ENCODE measurements around the gene STXBP5L. TPM values are rescaled to one million over a fixed set of nuclear protein-coding genes. Genes with fewer than 3 reads are reported as not detected.

STXBP5L gene
- polyA plus RNA-seq, 3 donors, result not detected

DNA sequence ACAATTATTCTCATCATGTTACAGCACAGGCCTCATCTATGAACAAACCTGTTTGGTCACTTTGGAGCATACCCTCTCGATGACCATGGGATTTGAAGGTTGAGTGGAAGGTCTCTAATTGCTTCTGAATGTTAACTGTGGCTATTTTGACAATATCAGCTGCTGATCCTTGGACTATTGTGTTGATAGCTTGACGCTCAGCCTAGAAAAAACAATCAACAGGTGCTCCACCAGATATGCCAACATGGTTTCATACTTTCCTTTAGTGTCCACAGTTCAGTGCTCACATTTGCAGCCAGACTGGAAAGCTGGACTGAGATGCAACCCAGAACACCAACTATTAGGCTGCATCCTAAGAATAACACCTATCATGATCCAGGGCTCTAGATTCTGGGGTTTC lies 528.1 kb downstream of the STXBP5L start:
- Histone ChIP-seq H4K20me1 (ENCODE audit: insufficient read depth, low read length) (no peaks in the 10 kb centered on the region), H3K9ac (ENCODE audit: insufficient read depth, low read length, poor library complexity, severe bottlenecking) (no peak overlapping the region), H3K9me3 (replicated peaks in 1 of 2; ENCODE audit: control insufficient read depth in 1 of 2, insufficient read depth in 1 of 2, low read length in 2 of 2) (no peaks in the 10 kb centered on the region), H3K4me3 (replicated peaks in 1 of 3; ENCODE audit: low read depth in 2 of 3, low read length in 3 of 3) (no peak overlapping the region), H3K79me2 (ENCODE audit: insufficient read depth, low read length) (no peaks in the 10 kb centered on the region), H3K27me3 (ENCODE audit: control insufficient read depth in 2 of 2, insufficient read depth in 2 of 2, low read length in 2 of 2) (no peaks in the 10 kb centered on the region), H3K36me3 (replicated peaks in 1 of 2; ENCODE audit: control insufficient read depth in 1 of 2, insufficient read depth in 2 of 2, low read length in 2 of 2) (peaks cover 25 to 86% of the 10 kb centered on the region in 2 donors), H2AFZ (ENCODE audit: insufficient read depth, low read depth, low read length, poor library complexity, severe bottlenecking) (no peak overlapping the region), H3K27ac (ENCODE audit: low read depth in 1 of 2, low read length in 2 of 2) (no peak overlapping the region), H3K4me2 (replicated peaks; ENCODE audit: extremely low read depth, low read length, poor library complexity, severe bottlenecking) (no peak overlapping the region), H3K4me1 (ENCODE audit: control insufficient read depth in 1 of 2, insufficient read depth in 2 of 2, low read length in 2 of 2) (no peaks in the 10 kb centered on the region)
- no peak for TF ChIP-seq CTCF (IDR thresholded peaks at IDR 0.05)
- no CpG with 5 or more reads among the region's 2 CpGs for WGBS (ENCODE audit: insufficient coverage)
- Mint-ChIP-seq H3K36me3 (peaks cover 39 to 65% of the 10 kb centered on the region in 2 donors), H3K27ac (peak overlapping the region in 1 of 7 donors; percentile 2), H3K27me3 (ENCODE audit: low read depth in 3 of 3) (no peaks in the 10 kb centered on the region), H3K9me3 (no peaks in the 10 kb centered on the region), H3K4me1 (peaks cover 3% of the 10 kb centered on the region), H3K4me3 (no peak overlapping the region)
- intact Hi-C loops (cut with micrococcal nuclease), result no loop called here
- DNase-seq, result no peak

DNA sequence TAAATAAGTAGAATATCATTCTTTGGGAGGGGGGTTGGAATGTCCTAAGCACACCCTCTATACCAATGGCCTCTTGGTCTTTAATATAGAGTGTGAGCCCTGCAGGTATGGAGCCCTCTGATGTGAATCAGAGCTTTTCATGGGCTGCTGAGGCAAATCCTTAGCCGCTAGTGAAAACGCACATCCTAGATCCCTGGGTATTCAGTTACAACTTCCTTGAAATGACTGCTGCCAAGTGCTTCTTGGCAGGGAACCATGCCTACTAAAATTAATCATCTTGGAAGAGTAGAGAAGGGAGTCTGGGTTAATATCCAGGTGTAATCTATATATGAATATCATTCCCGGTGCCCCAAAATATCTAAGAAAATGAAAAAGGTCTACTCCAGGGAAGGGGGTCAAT lies 528.6 kb downstream of the STXBP5L start:
- Histone ChIP-seq H4K20me1 (ENCODE audit: insufficient read depth, low read length) (no peaks in the 10 kb centered on the region), H3K36me3 (replicated peaks in 1 of 2; ENCODE audit: control insufficient read depth in 1 of 2, insufficient read depth in 2 of 2, low read length in 2 of 2) (peaks cover 25 to 83% of the 10 kb centered on the region in 2 donors), H3K9me3 (replicated peaks in 1 of 2; ENCODE audit: control insufficient read depth in 1 of 2, insufficient read depth in 1 of 2, low read length in 2 of 2) (no peaks in the 10 kb centered on the region), H3K9ac (ENCODE audit: insufficient read depth, low read length, poor library complexity, severe bottlenecking) (no peak overlapping the region), H3K4me3 (replicated peaks in 1 of 3; ENCODE audit: low read depth in 2 of 3, low read length in 3 of 3) (no peak overlapping the region), H2AFZ (ENCODE audit: insufficient read depth, low read depth, low read length, poor library complexity, severe bottlenecking) (no peak overlapping the region), H3K4me2 (replicated peaks; ENCODE audit: extremely low read depth, low read length, poor library complexity, severe bottlenecking) (no peak overlapping the region), H3K27ac (ENCODE audit: low read depth in 1 of 2, low read length in 2 of 2) (no peak overlapping the region), H3K27me3 (ENCODE audit: control insufficient read depth in 2 of 2, insufficient read depth in 2 of 2, low read length in 2 of 2) (no peaks in the 10 kb centered on the region), H3K4me1 (ENCODE audit: control insufficient read depth in 1 of 2, insufficient read depth in 2 of 2, low read length in 2 of 2) (no peaks in the 10 kb centered on the region), H3K79me2 (ENCODE audit: insufficient read depth, low read length) (no peaks in the 10 kb centered on the region)
- intact Hi-C loops (cut with micrococcal nuclease), result no loop called here
- Mint-ChIP-seq H3K9me3 (no peaks in the 10 kb centered on the region), H3K27me3 (ENCODE audit: low read depth in 3 of 3) (no peaks in the 10 kb centered on the region), H3K27ac (no peak overlapping the region), H3K4me3 (no peak overlapping the region), H3K4me1 (peaks cover 3% of the 10 kb centered on the region), H3K36me3 (peaks cover 43 to 66% of the 10 kb centered on the region in 2 donors)
- DNase-seq, result no peak
- WGBS (ENCODE audit: insufficient coverage), result no CpG with 5 or more reads among the region's 3 CpGs
- TF ChIP-seq CTCF (IDR thresholded peaks at IDR 0.05), result no peak

Measured in CD14-positive monocyte (primary cell).